RWPE2 (cell line): ENCODE data around the gene KIFC3.

Experiments
- ATAC-seq: fragments of 200-7000 bp; cut with Tn5 transposase; 3 replicates; pipeline ENCODE4 v1.9.1; 2021; ENCODE audit warnings: low read depth
- DNase-seq: peaks from one replicate; pipeline ENCODE4 v3.0.0-alpha.2; 2020; ENCODE audit warnings: low spot score
- H3K27ac ChIP-seq: fragments of 450-650 bp; 2 replicates; pipeline ENCODE4 v1.5.1; 2017; ENCODE audit warnings: mild to moderate bottlenecking; ENCODE audit not compliant: poor library complexity, severe bottlenecking
- H3K27me3 ChIP-seq: fragments of 250-450 bp; sonication (Bioruptor Pico); 2 replicates; pipeline ENCODE4 v1.5.1; 2021; ENCODE audit warnings: mild to moderate bottlenecking, moderate library complexity; ENCODE audit not compliant: insufficient read depth, poor library complexity, severe bottlenecking
- H3K36me3 ChIP-seq: fragments of 250-450 bp; sonication (Bioruptor Pico); 2 replicates; pipeline ENCODE4 v1.5.1; 2020; ENCODE audit warnings: low read depth, mild to moderate bottlenecking, moderate library complexity
- H3K4me1 ChIP-seq: fragments of 250-450 bp; sonication (Bioruptor Pico); 2 replicates; pipeline ENCODE4 v1.5.1; 2021; ENCODE audit warnings: mild to moderate bottlenecking, moderate library complexity; ENCODE audit not compliant: insufficient read depth, poor library complexity, severe bottlenecking
- H3K4me3 ChIP-seq: fragments of 250-450 bp; sonication (Bioruptor Pico); 2 replicates; pipeline ENCODE4 v1.5.1; 2021; ENCODE audit warnings: mild to moderate bottlenecking, moderate library complexity; ENCODE audit not compliant: severe bottlenecking
- H3K9me3 ChIP-seq: fragments of 250-450 bp; sonication (Bioruptor Pico); 2 replicates; pipeline ENCODE4 v1.5.1; 2021; ENCODE audit warnings: mild to moderate bottlenecking, moderate library complexity; ENCODE audit not compliant: severe bottlenecking
- TF ChIP-seq, protein P1 (sequence below): fragments of 450-650 bp; IDR thresholded peaks from one replicate; pipeline ENCODE4 v1.5.1; 2017; ENCODE audit warnings: mild to moderate bottlenecking, moderate library complexity; ENCODE audit not compliant: poor library complexity, severe bottlenecking

Gene KIFC3

GRCh38 chr16:57791893-57792461 lies 10.3 kb downstream of the KIFC3 start:
- no peak for ATAC-seq
- TF ChIP-seq, protein P1, sequence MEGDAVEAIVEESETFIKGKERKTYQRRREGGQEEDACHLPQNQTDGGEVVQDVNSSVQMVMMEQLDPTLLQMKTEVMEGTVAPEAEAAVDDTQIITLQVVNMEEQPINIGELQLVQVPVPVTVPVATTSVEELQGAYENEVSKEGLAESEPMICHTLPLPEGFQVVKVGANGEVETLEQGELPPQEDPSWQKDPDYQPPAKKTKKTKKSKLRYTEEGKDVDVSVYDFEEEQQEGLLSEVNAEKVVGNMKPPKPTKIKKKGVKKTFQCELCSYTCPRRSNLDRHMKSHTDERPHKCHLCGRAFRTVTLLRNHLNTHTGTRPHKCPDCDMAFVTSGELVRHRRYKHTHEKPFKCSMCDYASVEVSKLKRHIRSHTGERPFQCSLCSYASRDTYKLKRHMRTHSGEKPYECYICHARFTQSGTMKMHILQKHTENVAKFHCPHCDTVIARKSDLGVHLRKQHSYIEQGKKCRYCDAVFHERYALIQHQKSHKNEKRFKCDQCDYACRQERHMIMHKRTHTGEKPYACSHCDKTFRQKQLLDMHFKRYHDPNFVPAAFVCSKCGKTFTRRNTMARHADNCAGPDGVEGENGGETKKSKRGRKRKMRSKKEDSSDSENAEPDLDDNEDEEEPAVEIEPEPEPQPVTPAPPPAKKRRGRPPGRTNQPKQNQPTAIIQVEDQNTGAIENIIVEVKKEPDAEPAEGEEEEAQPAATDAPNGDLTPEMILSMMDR: no peak
- no peak overlapping the region for H3K4me3 ChIP-seq
- H3K9me3 ChIP-seq: no peaks in the 10 kb centered on the region
- no peak for DNase-seq
- H3K27ac ChIP-seq: no peak overlapping the region
- H3K4me1 ChIP-seq: peaks cover 4% of the 10 kb centered on the region
- peaks cover 94% of the 10 kb centered on the region for H3K36me3 ChIP-seq
- H3K27me3 ChIP-seq: no peaks in the 10 kb centered on the region

- peaks cover 88% of the 10 kb centered on the region for H3K36me3 ChIP-seq
- no peaks in the 10 kb centered on the region for H3K9me3 ChIP-seq
- H3K27me3 ChIP-seq: no peaks in the 10 kb centered on the region
- no peak overlapping the region for H3K27ac ChIP-seq
- no peaks in the 10 kb centered on the region for H3K4me1 ChIP-seq
- H3K4me3 ChIP-seq: no peak overlapping the region
- TF ChIP-seq, protein P1: no peak
- DNase-seq (no peak), ATAC-seq (no peak)
Measured at GRCh38 chr16:57791195-57791892, 10.9 kb downstream of the KIFC3 start.

DNA sequence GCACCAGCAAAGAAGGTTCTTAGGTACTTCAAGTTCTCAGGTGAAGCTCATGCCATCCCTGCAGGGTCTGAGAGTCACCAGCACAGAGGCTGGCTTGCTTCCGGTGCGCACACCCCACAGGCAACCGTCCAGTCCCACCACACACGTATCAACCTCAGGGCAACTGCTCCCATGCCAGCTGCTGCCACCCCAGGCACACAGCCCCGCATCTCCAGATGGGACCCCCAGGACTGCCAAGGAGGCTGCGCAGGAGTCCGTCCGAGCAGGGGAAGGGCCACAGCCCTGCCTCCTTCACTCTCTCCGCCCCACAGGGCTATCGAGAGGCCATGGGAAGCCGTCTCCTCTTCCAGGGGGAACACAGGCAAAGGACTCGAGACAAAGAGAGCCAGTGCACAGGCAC lies 13.3 kb downstream of the KIFC3 start:
- no peak overlapping the region for H3K4me3 ChIP-seq
- ATAC-seq (no peak), DNase-seq (no peak)
- TF ChIP-seq, protein P1: no peak
- H3K27me3 ChIP-seq: no peaks in the 10 kb centered on the region
- H3K4me1 ChIP-seq: no peaks in the 10 kb centered on the region
- no peak overlapping the region for H3K27ac ChIP-seq
- peaks cover 90% of the 10 kb centered on the region for H3K36me3 ChIP-seq
- no peaks in the 10 kb centered on the region for H3K9me3 ChIP-seq

- Histone ChIP-seq H3K27me3 (no peaks in the 10 kb centered on the region), H3K9me3 (no peaks in the 10 kb centered on the region), H3K27ac (no peak overlapping the region), H3K4me1 (no peaks in the 10 kb centered on the region), H3K4me3 (no peak overlapping the region), H3K36me3 (peaks cover 90% of the 10 kb centered on the region)
- ATAC-seq: no peak
- no peak for DNase-seq
- TF ChIP-seq, protein P1: no peak
Measured at GRCh38 chr16:57788252-57788841, 13.9 kb downstream of the KIFC3 start.

DNA sequence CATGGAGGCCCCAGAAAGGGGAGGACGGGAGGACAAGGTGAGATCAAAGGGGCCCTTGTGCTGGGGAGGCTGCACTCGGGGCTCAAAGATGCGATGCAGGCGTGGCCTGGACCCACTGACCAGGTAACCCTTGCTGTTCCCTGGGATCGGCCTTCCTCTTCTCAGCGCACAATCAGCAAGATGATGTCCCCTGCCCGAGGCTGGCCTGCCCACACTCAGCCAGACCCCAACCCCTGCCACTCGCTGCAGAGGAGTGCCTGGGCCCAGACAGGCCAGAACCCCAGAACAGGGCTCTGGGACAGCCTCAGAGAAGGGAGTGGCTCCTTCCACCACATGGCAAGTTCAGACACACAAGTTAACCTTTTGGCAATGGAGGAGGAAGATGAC lies 14.8 kb downstream of the KIFC3 start:
- Histone ChIP-seq H3K36me3 (peaks cover 89% of the 10 kb centered on the region), H3K27me3 (no peaks in the 10 kb centered on the region), H3K4me3 (no peak overlapping the region), H3K27ac (no peak overlapping the region), H3K9me3 (no peaks in the 10 kb centered on the region), H3K4me1 (no peaks in the 10 kb centered on the region)
- TF ChIP-seq, protein P1: no peak
- no peak for DNase-seq
- no peak for ATAC-seq
